D721Med (cell line): ENCODE measurements around the gene SLC32A1.

Source experiments
- DNase-seq: peaks from one replicate; pipeline ENCODE4 v3.0.0; 2011; ENCODE audit warnings: low spot score; ENCODE audit not compliant: insufficient read length
- FAIRE-seq: peaks from 2 replicates; lab custom pipeline; 2011; peaks lifted over from hg19 to GRCh38; lab: Jason Lieb, UNC
- CTCF ChIP-seq: IDR thresholded peaks from 2 replicates; pipeline ENCODE4 v1.5.1; 2012; ENCODE audit warnings: mild to moderate bottlenecking, control low read depth; ENCODE audit not compliant: insufficient read depth; ENCODE audit errors: missing control alignments

Gene SLC32A1

GRCh38 chr20:38725148-38725901, 1.0 kb downstream of the SLC32A1 start:
- FAIRE-seq (no peak), DNase-seq (peak; percentile 31)
- no peak for TF ChIP-seq CTCF

GRCh38 chr20:38725931-38726803, 1.9 kb downstream of the SLC32A1 start:
- FAIRE-seq (no peak), DNase-seq (peak; percentile 64)
- TF ChIP-seq CTCF, result peak; percentile 67

DNA sequence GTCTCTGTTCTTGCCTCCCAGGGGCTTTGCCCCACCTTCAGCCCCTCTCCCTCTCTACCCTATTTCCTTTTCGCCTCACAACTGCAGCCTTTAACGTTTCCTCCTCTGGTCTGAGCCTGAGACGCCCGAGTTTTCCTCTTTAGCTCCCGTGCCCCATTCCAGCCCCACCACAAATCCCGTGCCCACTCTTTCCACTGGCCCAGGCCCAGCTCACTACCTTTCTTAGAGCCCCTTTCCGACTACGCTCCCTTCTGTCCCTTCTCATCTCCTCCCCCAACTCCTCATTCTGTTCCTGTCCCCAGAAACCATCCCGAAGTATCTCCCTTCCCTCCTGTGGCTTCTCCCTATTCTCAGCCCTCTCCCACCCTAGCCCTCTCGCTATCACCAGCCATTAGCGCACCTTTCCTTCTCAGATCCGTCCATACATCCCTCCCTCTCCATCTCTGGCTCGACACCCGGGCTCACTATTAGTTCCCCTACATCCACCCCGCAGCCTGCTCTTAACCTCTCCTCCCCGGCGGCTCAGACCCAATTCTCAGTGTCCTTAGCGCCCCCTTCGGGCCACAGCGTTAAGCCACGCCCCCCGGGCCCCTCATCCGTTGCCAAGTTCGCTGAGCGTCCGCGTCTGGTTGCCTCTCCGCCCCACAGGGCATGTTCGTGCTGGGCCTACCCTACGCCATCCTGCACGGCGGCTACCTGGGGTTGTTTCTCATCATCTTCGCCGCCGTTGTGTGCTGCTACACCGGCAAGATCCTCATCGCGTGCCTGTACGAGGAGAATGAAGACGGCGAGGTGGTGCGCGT, 2.7 kb downstream of the SLC32A1 start:
- no peak for FAIRE-seq
- TF ChIP-seq CTCF, result peak; percentile 39
- peak; percentile 38 for DNase-seq

- DNase-seq (no peak), FAIRE-seq (no peak)
- no peak for TF ChIP-seq CTCF
These were observed 3.4 kb downstream of the SLC32A1 start for GRCh38 chr20:38727607-38728190.

GRCh38 chr20:38728191-38728781, 4.0 kb downstream of the SLC32A1 start:
- no peak for TF ChIP-seq CTCF
- DNase-seq (peak; percentile 22), FAIRE-seq (no peak)

GRCh38 chr20:38728911-38729642, 4.8 kb downstream of the SLC32A1 start:
- TF ChIP-seq CTCF, result no peak
- DNase-seq, result peak; percentile 35
- FAIRE-seq, result no peak
